ENCODE data around the gene KLHL8. TPM values are rescaled to one million over a fixed set of nuclear protein-coding genes. Genes with fewer than 3 reads are reported as not detected.
A peak's percentile ranks its signal among the peaks of the same experiment; 100 is the strongest.
"Not testable (repeated sequence)": the region's sequence is repeated elsewhere in the genome, so short reads cannot be mapped to it uniquely, and the experiment has no call there.

KLHL8 gene
- total RNA-seq, 1 donor, result 5.4 TPM

DNA sequence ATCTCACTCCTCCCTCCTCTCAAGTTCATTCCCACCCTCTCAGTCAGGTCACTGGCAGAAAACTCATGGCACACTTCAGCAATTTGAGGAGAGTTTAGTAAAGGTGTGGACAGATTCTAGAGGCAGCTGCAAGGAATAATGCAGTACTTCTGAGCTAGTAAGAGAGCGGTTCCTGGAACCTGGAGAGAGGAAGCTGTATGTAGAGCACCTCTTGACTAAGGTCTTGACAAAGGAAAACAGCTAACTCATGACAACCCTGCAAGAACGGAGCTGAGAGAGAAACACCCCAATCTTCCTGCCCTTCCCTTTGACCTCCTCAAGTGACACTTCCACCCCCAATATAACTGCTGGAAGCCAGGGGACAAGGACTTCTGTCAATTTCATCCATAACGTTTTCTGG, 9.6 kb upstream of the KLHL8 start:
- DNase-seq (ENCODE audit: low read depth in 2 of 3, low spot score in 2 of 3), result no peak

DNA sequence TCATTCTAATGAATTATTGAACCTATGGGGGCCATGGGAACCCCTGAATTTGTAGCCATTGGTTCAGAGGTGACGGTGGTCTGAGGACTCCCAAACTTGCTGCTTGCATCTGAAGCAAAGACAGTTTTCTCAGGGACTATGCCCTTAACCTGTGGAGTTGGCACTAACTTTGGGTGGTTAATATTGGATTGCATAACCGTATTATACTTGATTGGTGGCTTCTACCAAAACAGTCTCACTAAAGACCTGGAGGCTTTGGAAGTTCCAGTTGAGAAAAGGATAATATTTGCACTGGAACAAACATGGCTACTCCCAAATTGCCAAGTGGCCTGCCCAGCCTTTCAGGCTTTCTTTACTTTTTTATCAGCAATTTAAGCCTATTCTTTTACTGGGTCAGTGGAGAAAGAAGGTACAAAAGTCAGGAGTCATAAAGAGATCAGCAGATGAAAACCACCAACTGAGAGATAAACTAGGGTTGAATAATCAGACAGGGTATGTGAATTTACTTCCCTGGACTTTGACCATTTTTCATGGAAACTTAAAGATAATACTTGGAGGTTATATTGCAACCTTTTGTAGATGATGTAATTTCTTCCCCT, 7.9 kb upstream of the KLHL8 start:
- no peak for DNase-seq (ENCODE audit: low read depth in 2 of 3, low spot score in 2 of 3)

DNA sequence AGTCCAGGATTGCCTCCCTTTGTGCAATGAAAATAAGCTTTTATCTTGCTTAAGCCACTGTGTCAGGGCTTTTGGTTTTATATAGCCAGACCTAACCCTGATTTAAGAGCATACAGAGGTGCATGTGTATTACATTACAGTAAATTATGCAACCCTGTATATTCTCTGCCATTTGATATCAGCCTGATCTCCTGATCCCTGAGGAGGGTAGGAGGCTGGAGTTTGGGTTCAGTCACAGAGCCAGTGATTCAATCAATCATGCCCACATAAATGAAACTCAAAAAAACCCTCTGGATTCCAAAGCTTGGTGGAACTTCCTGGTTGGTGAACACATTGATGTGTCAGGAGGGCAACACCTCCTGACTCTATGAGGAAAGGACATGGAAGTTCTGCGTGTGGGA, 7.3 kb upstream of the KLHL8 start:
- DNase-seq (ENCODE audit: low read depth in 2 of 3, low spot score in 2 of 3), result no peak

DNA sequence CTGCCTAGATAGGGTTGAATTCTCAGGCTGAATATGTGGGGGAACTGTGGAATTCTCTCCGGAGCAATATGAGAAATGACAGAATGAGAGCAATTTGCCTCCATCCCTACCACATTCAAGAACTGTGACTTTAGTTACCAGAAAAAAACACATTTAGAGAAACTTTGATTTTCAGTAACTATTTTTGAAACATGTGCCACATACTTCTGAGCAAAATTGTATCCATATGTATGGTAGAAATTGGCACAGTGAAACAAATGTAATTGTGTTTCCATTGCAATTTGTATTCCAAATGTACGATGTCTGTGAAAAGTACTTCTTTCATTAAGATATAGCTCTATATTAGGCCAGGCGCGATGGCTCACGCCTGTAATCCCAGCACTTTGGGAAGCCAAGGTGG, 5.5 kb upstream of the KLHL8 start:
- DNase-seq (ENCODE audit: low read depth in 2 of 3, low spot score in 2 of 3), result no peak

DNA sequence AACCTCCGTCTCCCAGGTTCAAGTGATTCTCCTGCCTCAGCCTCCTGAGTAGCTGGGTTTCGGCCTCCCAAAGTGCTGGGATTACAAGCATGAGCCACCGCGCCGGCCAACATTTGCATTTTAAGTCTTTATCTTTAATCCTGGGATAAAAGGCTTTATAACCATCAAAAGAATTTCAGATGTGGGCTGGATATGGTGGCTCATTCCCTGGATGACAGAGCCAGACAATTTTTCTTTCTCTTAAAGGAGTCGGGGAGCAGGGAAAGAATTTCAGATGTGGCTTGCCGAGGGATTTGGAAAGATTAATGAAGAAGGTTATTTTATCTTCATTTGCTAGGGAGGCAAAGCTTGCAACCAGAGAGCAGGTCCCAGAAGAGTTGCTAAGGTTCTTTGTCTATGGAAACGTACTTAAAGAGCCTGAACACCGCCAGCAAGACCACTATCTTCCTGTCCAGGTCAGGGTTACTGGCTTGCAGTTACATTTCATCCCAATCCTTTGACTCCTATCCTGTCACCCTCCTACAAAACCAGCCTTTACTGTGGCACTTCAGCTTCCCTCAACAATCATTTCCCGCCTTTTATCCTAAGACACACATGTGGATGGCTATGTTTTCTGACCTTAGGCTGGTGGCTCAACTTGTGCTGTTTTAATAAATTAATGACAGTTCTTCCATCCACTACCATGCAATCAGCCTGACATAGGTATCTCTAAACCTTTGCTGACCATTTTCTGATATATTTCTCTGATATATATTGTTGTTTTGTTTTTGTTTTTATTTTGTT, 3.9 kb upstream of the KLHL8 start:
- DNase-seq (ENCODE audit: low read depth in 2 of 3, low spot score in 2 of 3), result no peak

DNA sequence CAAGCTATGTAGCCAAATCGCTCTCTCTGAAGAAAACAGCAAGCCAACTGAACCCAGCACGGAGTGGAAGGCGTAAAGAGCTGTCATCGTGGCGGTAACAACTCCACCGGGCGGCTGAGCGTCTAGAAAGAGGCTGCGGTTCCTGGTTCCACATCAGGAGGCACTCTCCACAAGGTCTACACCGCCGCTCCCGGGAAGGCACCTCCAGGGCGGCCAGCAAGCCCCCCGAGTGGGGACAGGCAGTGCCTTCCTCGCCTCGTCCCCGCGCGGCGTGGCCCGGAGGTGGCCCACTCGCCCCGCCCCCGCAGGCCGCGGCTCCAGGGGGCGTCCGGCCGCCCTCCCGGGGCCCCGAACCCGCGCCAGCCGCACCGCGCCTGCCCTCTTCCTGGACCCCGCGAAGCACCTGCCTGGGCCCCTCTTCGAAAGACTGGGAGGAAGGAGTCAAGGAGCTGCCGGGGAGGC, 755 bp downstream of the KLHL8 start:
- DNase-seq (ENCODE audit: low read depth in 2 of 3, low spot score in 2 of 3), result peak in 2 of 3 donors; percentile 23 to 59

DNA sequence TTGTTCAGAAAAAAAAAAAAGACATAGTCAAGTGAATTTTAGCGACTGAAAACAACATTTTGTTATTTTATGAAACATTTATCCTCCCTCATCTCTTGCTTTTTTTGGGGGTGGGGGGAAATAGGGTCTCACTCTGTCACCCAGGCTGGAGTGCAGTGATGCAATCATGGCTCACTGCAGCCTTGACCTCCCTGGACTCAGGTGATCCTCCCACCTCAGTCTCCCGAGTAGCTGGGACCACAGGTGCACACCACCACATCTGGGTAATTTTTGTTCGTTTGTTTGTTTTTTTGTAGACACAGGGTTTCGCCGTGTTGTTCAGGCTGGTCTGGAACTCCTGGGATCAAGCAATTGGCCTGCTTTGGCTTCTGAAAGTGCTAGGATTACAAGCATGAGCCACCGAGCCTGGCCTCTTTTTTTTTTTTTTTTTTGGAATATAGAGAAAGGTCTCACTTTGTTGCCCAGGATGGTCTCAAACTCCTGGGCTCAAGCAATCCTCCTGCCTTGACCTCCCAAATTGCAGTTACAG, 3.1 kb downstream of the KLHL8 start:
- not testable (repeated sequence) for DNase-seq (ENCODE audit: low read depth in 2 of 3, low spot score in 2 of 3)

DNA sequence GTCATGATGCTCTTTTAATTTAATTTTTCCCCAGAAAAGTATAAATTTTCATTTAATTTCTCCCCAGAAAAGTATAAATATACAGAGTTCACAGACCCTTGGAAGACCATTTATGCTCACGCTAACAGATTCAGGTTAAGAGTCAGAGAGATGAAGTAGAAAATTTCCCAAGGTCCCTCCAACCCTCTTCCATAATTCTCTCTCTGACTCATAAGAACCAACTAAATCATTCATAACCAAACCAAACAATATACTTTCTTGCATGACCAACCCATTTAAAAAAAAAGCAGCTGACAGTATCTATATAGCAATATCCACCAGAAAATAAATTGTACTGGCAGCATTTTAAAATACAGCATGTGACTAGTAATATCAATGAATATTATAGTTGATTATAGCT, 3.9 kb downstream of the KLHL8 start:
- DNase-seq (ENCODE audit: low read depth in 2 of 3, low spot score in 2 of 3), result no peak

DNA sequence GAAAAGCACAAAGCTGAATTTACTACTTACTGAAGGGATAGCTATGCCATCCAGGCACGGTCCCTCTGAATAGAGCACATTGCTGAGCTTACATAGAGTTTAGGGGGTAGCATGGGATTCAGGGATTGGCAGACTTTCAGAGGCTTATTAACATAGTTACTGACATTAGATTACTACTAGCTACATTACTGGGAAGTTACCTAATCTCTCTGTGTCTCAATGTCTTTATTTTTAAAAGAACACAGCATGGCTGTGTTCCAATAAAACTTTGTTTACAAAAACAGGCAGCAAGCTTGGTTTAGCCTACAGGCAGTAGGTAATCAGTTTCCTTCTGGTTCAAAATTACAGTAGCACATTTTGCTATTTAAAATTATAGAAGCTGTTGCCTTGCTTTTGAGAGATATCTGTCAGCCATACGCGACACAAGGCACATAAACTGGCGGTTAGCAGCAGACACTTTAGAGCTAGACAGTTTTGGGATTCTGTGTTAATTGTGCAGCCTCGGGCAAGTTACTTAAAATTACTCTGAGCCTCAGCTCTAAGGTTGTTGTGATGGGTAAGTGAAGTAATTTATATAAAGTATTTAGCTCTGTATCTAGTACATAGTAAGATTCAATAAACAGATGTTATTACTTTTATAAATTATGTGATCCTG, 6.9 kb downstream of the KLHL8 start:
- no peak for DNase-seq (ENCODE audit: low read depth in 2 of 3, low spot score in 2 of 3)

DNA sequence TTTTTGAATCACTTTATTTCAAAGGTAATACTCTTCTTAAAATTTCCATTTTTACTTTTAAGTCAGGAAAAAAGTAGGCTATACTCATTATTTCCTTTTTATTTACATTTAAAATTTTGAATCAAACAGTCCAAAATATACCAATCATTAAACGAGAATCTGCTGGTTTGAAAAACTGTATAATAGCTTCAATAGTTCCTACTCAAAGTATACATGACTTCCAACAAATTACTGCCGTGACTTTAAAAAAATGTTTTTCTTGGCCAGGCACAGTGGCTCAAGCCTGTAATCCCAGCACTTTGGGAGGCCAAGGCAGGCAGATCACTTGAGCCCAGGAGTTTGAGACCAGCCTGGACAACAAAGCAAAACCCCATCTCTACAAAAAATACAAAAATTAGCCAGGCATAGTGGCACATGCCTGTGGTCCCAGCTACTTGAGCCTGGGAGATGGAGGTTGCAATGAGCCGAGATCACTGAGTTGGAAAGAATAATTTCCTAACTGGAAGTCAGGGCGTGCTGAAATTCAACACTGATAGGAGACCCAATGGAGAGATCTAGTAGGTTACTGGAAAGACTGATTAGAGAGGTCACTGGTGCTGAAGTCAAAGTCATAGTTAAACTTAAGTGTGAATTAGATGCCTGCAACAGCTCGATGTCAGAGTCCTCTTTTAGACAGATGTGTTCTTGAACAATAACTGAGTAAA, 9.0 kb downstream of the KLHL8 start:
- no peak for DNase-seq (ENCODE audit: low read depth in 2 of 3, low spot score in 2 of 3)

DNA sequence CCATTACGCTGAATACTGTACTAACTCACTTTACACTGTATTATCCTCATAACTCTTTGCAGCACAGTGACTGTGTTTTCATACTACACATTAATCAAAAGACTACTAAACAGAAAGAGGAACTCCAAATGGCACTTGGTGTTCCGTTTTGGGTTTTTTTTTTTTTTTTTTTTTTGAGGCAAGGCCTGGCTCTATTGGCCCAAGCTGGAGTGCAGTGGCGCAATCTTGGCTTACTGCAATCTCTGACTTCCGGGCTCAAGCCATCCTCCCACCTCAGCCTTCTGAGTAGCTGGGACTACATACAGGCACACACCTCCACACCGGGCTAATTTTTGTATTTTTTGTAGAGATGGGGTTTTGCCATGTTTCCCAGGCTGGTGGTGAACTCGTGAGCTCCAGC, 10.7 kb downstream of the KLHL8 start:
- peak in 2 of 3 donors; percentile 76 to 95 for DNase-seq (ENCODE audit: low read depth in 2 of 3, low spot score in 2 of 3)

DNA sequence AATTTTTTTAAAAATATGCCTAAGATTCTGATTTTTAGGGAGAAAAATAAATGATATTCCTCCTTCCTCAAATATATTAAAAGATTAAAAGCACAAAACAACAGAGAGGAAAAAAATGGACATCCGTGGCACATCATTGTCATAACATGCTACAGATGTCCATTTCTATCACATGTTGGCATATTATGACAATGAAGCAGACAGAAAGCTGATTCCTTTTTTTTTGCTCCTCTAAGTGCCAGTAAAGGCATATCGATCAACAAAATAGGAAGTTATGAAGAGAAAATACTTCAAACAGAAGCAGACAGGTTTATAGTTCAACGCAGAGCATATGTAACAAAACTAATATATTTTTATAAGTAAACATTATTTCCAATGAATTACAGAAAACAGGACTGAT, 11.2 kb downstream of the KLHL8 start:
- no peak for DNase-seq (ENCODE audit: low read depth in 2 of 3, low spot score in 2 of 3)

DNA sequence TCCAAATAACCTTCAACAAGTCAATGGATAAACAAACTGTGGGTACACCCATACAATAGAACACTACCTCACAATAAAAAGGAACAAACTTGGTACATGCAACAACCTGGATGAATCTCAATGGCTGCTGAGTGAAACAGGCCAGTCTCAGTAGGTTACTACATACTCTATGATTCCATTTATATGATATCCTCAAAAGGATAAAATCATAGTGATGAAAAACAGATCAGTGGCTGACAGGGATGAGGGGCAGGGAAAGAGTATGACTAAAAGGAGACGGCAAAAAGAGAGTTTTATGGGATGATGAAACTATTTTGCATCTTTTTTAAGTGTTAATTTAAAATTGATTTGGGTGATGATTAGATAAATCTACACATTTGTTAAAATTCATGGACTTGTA, 15.9 kb downstream of the KLHL8 start:
- no peak for DNase-seq (ENCODE audit: low read depth in 2 of 3, low spot score in 2 of 3)

DNA sequence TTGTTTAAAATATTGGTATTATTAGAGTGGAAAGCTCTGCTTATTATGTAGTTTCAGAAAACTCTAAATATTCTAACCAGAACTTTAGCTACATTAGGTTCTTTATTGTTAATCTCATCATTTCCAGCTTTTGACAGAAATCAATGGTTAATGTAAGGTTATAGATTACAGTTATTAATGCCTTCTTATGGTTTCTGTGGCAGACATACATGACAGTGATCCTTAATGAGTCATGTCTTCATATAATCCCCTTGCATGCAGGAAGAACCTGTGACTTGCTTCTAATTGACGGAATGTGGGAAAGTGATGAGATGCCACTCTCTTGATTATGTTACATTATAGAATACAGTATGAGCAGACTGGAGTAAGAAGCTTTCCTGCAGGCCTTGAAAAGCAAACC, 23.5 kb downstream of the KLHL8 start:
- DNase-seq (ENCODE audit: low read depth in 2 of 3, low spot score in 2 of 3), result no peak

DNA sequence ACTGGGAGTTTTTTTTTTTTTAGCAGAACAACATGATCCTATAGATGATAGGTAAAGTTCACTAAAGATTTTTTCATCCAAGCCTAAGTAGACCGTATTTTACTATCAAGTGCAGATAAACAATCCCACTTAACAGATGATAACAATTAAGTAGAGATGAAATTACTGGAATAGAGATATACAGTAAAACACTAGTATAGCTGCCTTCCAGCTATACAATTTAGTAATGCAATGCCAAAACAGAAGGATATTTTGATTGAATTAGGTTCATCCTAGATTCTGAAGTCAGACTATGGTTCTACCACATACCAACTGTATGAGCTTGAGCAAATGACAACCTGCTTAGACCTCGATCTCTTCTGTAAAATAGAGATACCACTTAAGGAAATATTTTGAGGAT, 24.3 kb downstream of the KLHL8 start:
- DNase-seq (ENCODE audit: low read depth in 2 of 3, low spot score in 2 of 3), result no peak

DNA sequence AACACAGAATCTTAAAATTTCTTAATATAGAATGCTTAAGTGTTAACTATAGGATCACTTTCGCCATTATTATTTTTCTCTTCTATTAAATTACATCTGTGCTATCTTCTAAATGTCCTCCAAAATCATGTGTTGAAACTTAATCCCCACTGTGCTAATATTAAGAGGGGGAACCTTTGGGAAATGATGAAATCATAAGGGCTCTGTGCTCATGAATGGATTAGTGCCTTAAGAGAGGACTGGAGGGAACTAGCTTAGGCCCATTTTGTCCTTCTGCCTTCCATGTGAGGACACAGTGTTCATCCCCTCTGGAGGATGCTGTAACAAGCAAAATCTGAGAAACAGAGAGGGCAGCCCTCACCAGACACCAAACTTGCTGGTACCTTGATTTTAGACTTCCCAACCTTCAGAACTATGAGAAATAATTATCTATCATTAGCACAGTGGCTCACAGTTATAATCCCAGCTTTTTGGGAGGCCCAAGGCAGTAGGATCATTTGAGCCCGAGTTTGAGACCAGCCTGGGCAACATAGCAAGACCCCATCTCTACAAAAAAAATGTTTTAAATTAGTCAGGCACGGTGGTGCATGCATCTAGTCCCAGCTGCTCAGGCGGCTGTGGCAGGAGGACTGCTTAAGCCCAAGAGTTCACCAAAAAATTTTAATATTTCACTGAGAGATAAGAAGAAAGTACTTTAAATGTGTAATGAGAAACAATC, 26.3 kb downstream of the KLHL8 start:
- DNase-seq (ENCODE audit: low read depth in 2 of 3, low spot score in 2 of 3), result no peak

DNA sequence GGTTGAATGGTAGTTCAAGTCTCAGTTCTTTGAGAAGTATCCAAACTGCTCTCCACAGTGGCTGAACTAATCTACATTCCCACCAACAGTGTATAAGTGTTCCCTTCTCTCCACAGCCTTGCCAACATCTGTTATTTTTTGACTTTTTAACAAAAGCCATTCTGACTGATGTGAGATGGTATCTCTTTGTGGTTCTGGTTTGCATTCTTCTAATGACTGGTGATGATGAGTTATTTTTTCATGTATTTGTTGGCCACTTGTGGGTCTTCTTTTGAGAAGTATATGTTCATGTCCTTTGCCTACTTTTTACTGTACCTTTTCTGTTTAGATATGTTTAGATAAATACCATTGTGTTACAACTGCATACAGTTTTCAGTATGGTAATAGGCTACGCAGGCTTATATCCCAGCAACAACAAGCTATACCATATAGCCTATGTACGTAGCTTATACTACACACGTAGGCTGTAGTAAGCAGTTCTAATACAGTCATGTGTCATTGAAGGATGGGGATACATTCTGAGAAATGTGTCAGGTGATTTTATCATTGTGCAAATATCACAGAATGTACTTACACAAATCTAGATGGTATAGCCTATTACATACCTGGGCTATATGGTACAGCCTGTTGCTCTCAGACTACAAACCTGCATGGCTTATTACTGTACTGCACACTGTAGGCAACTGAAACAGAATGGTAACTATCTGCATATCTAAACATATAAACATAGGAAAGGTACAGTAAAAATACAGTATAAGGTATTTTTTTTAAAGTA, 28.1 kb downstream of the KLHL8 start:
- DNase-seq (ENCODE audit: low read depth in 2 of 3, low spot score in 2 of 3), result no peak

DNA sequence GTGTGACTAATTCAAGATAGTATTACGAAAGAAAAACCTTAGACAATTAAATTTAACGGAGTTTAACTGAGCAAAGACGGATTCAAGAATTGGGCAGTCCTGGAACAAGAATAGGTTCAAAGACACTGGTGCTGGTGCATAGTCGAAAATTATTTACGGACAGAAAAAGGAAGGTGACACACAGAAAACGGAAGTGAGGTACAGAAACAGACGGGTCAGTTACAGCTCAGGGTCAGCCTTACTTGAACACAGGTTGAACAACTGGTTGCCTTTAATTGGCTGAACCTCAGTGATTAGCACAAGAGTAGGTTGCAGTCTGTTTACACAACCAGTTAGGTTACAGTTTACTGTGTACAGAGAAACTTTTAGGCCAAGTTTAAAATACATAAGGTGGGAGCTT, 31.5 kb downstream of the KLHL8 start:
- no peak for DNase-seq (ENCODE audit: low read depth in 2 of 3, low spot score in 2 of 3)

DNA sequence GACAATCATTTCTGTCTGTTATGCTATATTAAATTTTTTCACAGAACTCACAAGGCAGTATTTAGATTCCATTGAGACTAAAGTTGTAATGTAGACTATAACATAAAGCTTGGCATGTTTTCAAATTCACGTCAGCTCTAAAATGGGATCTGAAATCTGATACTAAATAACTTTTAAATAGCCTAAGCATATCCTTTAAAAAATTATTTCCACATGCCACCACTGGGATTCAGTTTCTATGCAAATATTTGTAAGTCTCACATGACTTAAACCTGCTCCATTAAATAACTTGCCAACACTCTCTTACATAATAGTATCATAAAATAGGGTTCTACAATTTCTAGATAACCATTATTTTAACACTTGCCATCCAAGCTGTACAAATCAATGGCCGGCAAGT, 32.4 kb downstream of the KLHL8 start:
- no peak for DNase-seq (ENCODE audit: low read depth in 2 of 3, low spot score in 2 of 3)
